NCI-H526 (cell line): ENCODE measurements around the gene MS4A1.
A peak's percentile ranks its signal among the peaks of the same experiment; 100 is the strongest.
"Not testable (repeated sequence)": the region's sequence is repeated elsewhere in the genome, so short reads cannot be mapped to it uniquely, and the experiment has no call there.

Experiments used
- DNase-seq, 2 experiments: peaks; one replicate each; lab custom pipeline; 2025; lab: John Stamatoyannopoulos, UW

MS4A1 gene

GRCh38 chr11:60504219-60504905, 48.7 kb downstream of the MS4A1 start:
- no peak for DNase-seq

- DNase-seq: not testable (repeated sequence)
Measured at GRCh38 chr11:60509609-60510008, 54.0 kb downstream of the MS4A1 start.

- DNase-seq: not testable (repeated sequence)
Measured at GRCh38 chr11:60510209-60510608, 54.6 kb downstream of the MS4A1 start.

GRCh38 chr11:60511393-60511792, 55.7 kb downstream of the MS4A1 start:
- peak in 1 of 2 experiments; percentile 2 for DNase-seq

- DNase-seq: no peak
Measured at GRCh38 chr11:60512651-60513225, 57.1 kb downstream of the MS4A1 start.

GRCh38 chr11:60513496-60514460, 58.1 kb downstream of the MS4A1 start:
- no peak for DNase-seq

- no peak for DNase-seq
Measured at GRCh38 chr11:60515144-60515855, 59.7 kb downstream of the MS4A1 start, which contains the start of gene MS4A13. MS4A13 (plus strand) TSS chr11:60515392; CDS start chr11:60518084, 2,692 bp downstream.
